Measurements from ENCODE around the gene ANKRD11.

The ANKRD11 gene

DNA sequence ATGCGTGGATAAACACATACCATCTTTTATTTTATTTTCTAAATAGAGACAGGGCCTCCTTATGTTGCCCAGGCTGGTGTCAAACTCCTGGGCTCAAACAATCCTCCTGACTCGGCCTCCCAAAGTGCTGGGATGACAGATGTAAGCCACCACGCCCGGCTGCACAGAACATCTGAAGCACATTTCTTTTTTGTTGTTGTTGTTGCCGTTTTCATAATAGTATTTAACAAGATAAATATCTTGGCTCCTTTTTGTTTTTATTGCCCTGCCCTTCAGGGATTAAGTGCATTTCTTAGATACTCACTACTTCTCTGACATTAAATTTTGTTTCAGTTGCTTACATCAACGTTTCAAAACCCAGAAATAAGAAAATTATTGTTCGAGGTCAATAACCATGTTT lies 37.4 kb downstream of the ANKRD11 start:
- peak overlapping the region; percentile 30; the same call in 1 of the 2 replicates for H3K9ac ChIP-seq
- peak overlapping the region; percentile 81 for H3K27ac ChIP-seq
- peak overlapping the region; percentile 91 for H3K4me2 ChIP-seq
- no peak for TF ChIP-seq CTCF (conservative IDR thresholded peaks at IDR 0.05; ENCODE audit: low read depth, low read length)
- 0 out of 2 replicates have a peak, but pooled peaks cover 3% of the 10 kb centered on the region for H4K20me1 ChIP-seq (ENCODE audit: insufficient read depth)
- H3K4me1 ChIP-seq (ENCODE audit: low read depth, poor library complexity, severe bottlenecking): peaks cover 95% of the 10 kb centered on the region
- H3K4me3 ChIP-seq (IDR thresholded peaks at IDR 0.05; ENCODE audit: insufficient read depth, low read depth, low read length): no peak overlapping the region
- H3K79me2 ChIP-seq (ENCODE audit: insufficient read depth, low read depth): peaks cover 98% of the 10 kb centered on the region
- no peaks in the 10 kb centered on the region for H3K27me3 ChIP-seq (ENCODE audit: insufficient read depth, low read depth)
- H3K36me3 ChIP-seq (ENCODE audit: insufficient read depth): no peaks in the 10 kb centered on the region
- no peak overlapping the region for H2AFZ ChIP-seq (ENCODE audit: low read depth)

GRCh38 chr16:89452241-89452640 lies 38.1 kb downstream of the ANKRD11 start:
- Histone ChIP-seq H3K36me3 (ENCODE audit: insufficient read depth) (no peaks in the 10 kb centered on the region), H3K4me2 (peak overlapping the region; percentile 91), H3K9ac (peak overlapping the region; percentile 30; the same call in 1 of the 2 replicates), H2AFZ (ENCODE audit: low read depth) (no peak overlapping the region), H4K20me1 (ENCODE audit: insufficient read depth) (0 out of 2 replicates have a peak, but pooled peaks cover 6% of the 10 kb centered on the region), H3K27me3 (ENCODE audit: insufficient read depth, low read depth) (no peaks in the 10 kb centered on the region), H3K27ac (peak overlapping the region; percentile 81), H3K79me2 (ENCODE audit: insufficient read depth, low read depth) (peaks cover 98% of the 10 kb centered on the region), H3K4me1 (ENCODE audit: low read depth, poor library complexity, severe bottlenecking) (peaks cover 95% of the 10 kb centered on the region), H3K4me3 (IDR thresholded peaks at IDR 0.05; ENCODE audit: insufficient read depth, low read depth, low read length) (no peak overlapping the region)
- TF ChIP-seq CTCF (conservative IDR thresholded peaks at IDR 0.05; ENCODE audit: low read depth, low read length): no peak

- H3K4me2 ChIP-seq: peak overlapping the region; percentile 91
These were observed 39.8 kb downstream of the ANKRD11 start for GRCh38 chr16:89450537-89450936.

GRCh38 chr16:89449726-89450335 lies 40.5 kb downstream of the ANKRD11 start:
- H3K4me1 ChIP-seq (ENCODE audit: low read depth, poor library complexity, severe bottlenecking): peaks cover 98% of the 10 kb centered on the region
- H3K79me2 ChIP-seq (ENCODE audit: insufficient read depth, low read depth): peaks cover 98% of the 10 kb centered on the region
- H3K27me3 ChIP-seq (ENCODE audit: insufficient read depth, low read depth): no peaks in the 10 kb centered on the region
- H4K20me1 ChIP-seq (ENCODE audit: insufficient read depth): peaks cover 31% of the 10 kb centered on the region
- no peak overlapping the region for H3K9ac ChIP-seq
- no peak overlapping the region for H3K4me3 ChIP-seq (IDR thresholded peaks at IDR 0.05; ENCODE audit: insufficient read depth, low read depth, low read length)
- no peaks in the 10 kb centered on the region for H3K36me3 ChIP-seq (ENCODE audit: insufficient read depth)
- H2AFZ ChIP-seq (ENCODE audit: low read depth): no peak overlapping the region
- H3K27ac ChIP-seq: peak overlapping the region; percentile 81; the same call in 1 of the 2 replicates
- TF ChIP-seq CTCF (conservative IDR thresholded peaks at IDR 0.05; ENCODE audit: low read depth, low read length): no peak
- peak overlapping the region; percentile 91 for H3K4me2 ChIP-seq

More at GRCh38 chr16:89450537-89450936, 39.8 kb downstream of the ANKRD11 start:
- Histone ChIP-seq H2AFZ (ENCODE audit: low read depth) (no peak overlapping the region), H3K4me1 (ENCODE audit: low read depth, poor library complexity, severe bottlenecking) (peaks cover 98% of the 10 kb centered on the region), H3K27me3 (ENCODE audit: insufficient read depth, low read depth) (no peaks in the 10 kb centered on the region), H3K27ac (peak overlapping the region; percentile 81), H4K20me1 (ENCODE audit: insufficient read depth) (peaks cover 24% of the 10 kb centered on the region), H3K4me3 (IDR thresholded peaks at IDR 0.05; ENCODE audit: insufficient read depth, low read depth, low read length) (no peak overlapping the region), H3K9ac (no peak overlapping the region), H3K79me2 (ENCODE audit: insufficient read depth, low read depth) (peaks cover 98% of the 10 kb centered on the region), H3K36me3 (ENCODE audit: insufficient read depth) (no peaks in the 10 kb centered on the region)
- TF ChIP-seq CTCF (conservative IDR thresholded peaks at IDR 0.05; ENCODE audit: low read depth, low read length): no peak

Measured in KMS-11 (cell line).